Epithelial cell of proximal tubule (primary cell): ENCODE data around the gene TCAF1. TPM values are rescaled to one million over a fixed set of nuclear protein-coding genes. Genes with fewer than 3 reads are reported as not detected.

Experiments
- DNase-seq: peaks from one replicate; pipeline ENCODE4 v3.0.0-alpha.2; 2011; ENCODE audit warnings: low read depth
- H3K4me3 ChIP-seq: 2 replicates; pipeline ENCODE4 v1.5.1; 2011; ENCODE audit warnings: low read depth, mild to moderate bottlenecking, low read length
- CTCF ChIP-seq: conservative IDR thresholded peaks from 2 replicates; pipeline ENCODE4 v1.5.1; 2012; ENCODE audit warnings: low read depth, mild to moderate bottlenecking, low read length
- total RNA-seq: library from RNA; depleted of rRNA; stranded (reverse); fragments of >200 nt; gene quantifications from 2 replicates; pipeline ENCODE4 v1.2.3, GENCODE V29; 2015

Gene TCAF1
- total RNA-seq, 1 donor from 2014 or later: 49.0 TPM

- H3K4me3 ChIP-seq: no peak within 1 kb of the TSS
- no peak for TF ChIP-seq CTCF
- no peak for DNase-seq
These were observed 32.8 kb upstream of the TCAF1 start, which contains the start of gene OR2F2 for GRCh38 chr7:143934526-143935325. Gene OR2F2, plus strand, starts transcription at chr7:143935233. Its CDS starts 0 bp downstream, at chr7:143935233.

DNA sequence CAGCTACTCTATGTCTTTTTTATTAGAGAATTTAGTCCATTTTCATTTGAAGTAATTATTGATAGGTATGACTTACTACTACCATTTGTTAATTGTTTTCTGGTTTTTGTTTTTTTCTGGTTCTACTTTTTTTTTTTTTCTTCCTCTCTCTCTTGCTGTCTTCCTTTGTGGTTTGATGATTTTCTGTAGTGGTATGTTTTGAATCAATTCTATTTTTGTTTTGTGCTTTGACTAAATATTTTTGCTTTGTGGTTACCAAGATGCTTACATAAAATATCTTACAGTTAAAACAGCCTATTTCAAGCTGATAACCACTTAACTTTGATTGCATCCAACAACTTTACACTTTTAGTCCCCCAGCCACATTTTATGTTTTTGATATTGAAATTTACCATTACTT lies 29.8 kb upstream of the TCAF1 start:
- no peak for TF ChIP-seq CTCF
- no peak for DNase-seq
- no peak overlapping the region for H3K4me3 ChIP-seq

DNA sequence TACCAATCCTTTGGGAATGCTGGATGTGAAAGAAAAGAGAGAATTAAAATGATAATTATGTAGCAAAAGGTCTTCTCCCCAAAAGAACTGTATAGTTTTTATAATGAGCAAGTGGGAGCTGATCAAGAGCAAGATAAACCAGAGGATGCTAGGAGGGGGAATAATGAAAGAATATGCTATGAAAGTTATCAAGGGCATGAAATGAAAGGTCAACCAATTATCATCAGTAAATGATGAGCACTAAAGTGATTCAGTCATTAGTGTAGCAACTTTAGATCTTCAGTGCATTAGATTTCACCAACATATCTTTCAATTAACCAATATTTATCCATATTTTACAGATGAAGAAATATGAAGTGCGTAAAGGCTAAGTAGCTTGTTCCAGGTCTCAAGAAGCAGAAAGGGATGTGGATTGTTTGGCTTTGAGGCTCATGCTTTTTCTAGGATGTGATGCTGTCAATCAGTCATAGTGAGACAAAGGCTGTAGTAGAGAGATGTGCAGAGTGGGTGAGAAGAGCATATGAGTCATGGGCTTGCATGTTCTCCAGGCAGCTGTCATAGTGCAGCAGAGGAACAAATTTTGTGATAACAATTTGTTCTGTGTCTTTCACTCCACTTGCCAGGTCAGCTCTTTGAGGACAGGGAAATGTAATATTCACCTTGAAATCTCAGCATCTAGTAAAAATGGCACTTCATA lies 27.4 kb upstream of the TCAF1 start:
- DNase-seq: no peak
- H3K4me3 ChIP-seq: no peak overlapping the region
- no peak for TF ChIP-seq CTCF

- no peak for TF ChIP-seq CTCF
- no peak for DNase-seq
- H3K4me3 ChIP-seq: no peak overlapping the region
These were observed 22.9 kb upstream of the TCAF1 start for GRCh38 chr7:143924851-143925250.

DNA sequence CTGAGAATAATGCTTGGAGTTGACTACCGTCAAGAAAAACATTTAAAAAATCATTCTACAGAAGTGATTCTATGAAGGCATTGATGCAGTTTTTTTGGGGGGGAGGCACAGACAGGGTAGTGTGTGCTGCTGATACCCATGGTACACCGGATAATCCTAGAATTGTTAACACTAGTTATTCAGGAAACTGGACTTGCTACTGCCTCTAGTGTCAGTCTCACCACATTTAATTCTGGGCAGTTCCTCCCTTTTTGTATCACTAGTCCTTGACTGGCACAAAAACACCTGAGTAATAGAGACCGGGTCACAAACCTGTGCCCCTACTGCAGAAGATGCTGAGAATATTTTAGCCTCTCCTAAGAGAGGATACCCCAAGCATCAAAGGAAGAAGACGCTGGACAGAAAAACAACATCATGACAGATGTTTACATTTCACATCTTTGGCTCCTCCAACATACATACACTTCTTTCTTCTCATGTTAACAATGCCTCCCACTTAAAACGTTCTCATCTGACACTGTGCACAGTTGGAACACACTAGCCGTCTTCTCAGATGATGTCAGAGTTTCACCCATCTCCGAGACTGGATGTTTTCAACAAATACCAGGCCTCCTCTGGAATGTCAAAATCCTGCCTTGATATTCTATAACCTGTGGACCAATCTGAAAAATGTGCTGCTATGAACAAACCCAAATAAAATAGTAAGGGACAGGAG lies 13.1 kb upstream of the TCAF1 start:
- no peak for DNase-seq
- TF ChIP-seq CTCF: no peak
- no peak overlapping the region for H3K4me3 ChIP-seq

DNA sequence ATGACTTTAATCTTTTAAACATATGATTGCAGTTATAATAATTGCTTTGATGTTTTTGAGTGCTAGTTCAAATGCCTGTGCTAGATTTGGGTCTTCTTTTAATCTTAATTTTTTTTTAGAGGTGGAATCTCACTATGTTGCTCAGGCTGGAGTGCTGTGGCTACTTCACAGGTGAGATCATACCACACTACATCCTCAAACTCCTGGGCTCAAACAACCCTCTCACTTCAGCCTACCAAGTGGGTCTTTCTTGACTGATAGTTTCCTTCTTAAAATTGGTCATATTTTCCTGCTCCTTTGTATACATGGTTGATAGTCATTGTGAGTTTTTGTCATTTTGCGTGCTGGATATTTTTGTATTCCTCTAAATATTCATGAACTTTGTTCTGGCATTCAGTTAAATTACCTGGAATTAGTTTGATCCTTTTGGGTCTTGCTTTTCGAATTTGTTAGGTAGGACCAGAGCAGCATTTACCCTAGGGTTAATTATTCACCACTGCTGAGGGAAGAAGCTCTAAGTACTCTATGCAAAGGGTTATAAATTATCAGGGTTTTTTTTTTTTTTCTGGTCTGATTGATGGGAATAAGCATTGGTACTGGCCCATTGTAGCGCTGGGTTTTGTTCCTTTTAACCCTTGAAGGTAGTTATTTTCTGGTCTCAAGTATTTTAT lies 12.1 kb upstream of the TCAF1 start:
- H3K4me3 ChIP-seq: no peak overlapping the region
- no peak for DNase-seq
- TF ChIP-seq CTCF: no peak
